HG02588 (cell line): ENCODE data around the gene ASTL.
"Not testable (repeated sequence)": the region's sequence is repeated elsewhere in the genome, so short reads cannot be mapped to it uniquely, and the experiment has no call there.

Source experiments
- ATAC-seq: cut with Tn5 transposase; IDR thresholded peaks from one replicate; pipeline ENCODE4 v1.9.1; 2021; ENCODE audit warnings: mild to moderate bottlenecking, moderate library complexity; ENCODE audit not compliant: unreplicated experiment

Gene ASTL

DNA sequence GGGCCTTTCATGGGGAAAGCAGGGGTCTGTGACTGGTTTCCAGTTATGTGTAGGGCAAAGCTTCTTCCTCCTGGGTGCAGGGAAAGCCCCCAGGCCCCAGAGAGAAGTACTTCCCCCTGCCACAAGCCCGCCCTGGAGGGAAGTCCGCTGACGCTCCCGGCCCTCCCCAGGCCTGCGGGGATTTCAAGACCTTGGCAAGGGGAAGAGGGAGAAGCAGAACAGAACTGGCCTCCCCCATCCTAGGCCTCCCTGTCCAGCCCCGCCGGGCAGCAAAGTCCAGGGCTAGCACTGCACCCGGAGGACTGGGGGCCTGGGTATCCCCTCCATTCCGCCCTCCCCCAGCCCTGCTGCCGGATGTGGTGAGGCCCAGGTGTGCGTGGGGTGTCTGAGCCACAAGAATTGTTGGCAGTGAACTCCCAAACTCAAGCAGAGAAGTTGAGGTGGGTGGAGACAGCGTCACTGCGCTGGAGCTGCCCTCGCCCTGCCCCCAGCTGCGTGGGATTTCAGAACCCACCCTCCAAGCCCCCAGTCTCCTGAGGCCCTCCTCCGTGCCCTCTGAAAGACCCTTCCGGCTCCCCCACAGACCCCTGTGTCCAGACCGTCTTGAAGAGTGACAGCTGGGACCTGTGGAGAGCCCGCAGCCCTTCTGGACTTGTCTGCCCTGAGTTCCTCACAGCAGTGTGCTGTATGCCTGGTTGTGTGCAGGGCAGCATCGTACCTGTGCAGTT, 8.0 kb upstream of the ASTL start:
- ATAC-seq: peak; percentile 29

DNA sequence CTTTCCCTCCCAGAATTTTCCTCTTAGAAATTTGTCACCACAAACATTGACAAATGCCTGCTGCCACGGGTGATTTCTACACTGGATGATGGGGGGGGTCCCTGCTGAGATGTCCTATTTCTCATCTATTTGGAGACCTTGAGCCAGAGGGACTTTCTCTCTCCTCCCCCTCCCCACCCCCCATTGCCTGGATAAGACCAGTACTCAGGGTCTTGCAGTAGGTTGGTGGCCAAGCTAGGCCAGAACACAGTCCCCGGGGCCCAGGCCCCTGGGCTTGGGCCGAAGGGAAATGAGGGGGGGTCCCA, 7.5 kb upstream of the ASTL start:
- ATAC-seq: no peak

DNA sequence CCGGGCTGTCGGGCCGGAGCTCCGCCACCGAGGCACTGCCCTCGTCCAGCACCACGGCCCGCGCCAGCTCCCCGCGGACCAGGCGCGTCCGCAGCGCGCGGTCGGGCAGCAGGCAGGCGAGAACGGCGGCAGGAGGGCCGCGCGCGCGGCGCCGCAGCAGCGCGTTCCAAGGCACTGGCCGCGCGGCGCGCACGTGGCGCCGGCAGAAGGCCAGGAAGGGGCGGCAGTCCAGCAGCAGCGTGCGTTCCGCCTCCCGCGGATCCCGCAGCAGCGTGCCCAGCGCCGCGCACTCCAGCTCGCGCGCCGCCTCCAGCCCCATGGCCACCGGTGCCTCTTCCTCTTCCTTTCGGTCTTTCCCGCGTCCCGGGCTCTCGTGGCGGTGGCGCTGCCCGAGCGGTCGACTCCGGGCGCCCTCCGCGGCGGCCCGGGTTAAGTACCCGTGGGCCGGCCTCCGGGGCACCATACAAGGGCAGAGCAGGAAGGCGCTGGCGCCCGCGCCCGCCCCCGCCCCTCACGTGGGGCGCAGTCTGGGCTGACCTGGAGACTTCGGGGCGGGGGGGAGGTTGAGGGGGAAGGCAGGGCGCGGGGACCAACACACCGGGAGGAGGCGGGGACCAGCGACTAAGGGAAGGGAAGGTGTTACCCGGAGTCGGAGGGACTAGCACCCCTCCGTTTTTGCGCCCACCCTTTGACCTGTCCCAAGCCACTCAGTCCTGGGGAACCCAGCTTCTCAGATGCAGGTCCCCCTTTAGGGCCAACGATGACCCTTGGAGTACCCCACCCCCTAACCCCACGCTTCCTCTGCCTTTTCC, 6.9 kb upstream of the ASTL start, which contains the start of gene DUSP2:
TSS of gene DUSP2 (minus strand) at position 405 of the 812 bp plus-strand sequence. CDS start at position 319, 86 bp downstream.
- ATAC-seq: peak; percentile 46

DNA sequence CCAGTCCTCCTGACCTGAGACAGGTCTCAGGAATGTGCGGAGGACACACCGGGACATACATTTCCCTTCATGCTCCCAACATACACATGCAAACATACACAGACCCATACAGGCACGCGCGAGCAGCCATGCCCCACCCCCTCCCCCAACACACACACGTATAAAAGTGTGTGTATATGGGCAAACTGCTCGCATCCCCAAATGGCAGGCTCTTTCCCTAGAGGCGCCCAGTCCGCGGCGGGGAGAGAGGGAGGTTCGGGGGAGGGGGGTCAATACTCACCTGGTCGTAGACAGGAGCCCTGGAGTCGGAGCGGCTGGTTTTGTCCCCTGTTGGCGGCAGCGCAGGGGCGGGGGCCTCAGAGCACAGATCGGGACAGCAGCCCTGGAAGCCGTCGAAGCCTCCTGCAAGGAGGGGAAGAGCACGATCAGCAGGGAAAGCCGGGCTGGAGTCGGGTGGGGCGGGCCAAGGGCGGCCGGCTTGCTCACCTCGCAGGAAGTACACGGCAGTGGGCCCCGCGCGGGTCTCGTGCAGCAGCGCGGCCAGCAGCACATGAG, 6.3 kb upstream of the ASTL start:
- ATAC-seq: peak; percentile 2

DNA sequence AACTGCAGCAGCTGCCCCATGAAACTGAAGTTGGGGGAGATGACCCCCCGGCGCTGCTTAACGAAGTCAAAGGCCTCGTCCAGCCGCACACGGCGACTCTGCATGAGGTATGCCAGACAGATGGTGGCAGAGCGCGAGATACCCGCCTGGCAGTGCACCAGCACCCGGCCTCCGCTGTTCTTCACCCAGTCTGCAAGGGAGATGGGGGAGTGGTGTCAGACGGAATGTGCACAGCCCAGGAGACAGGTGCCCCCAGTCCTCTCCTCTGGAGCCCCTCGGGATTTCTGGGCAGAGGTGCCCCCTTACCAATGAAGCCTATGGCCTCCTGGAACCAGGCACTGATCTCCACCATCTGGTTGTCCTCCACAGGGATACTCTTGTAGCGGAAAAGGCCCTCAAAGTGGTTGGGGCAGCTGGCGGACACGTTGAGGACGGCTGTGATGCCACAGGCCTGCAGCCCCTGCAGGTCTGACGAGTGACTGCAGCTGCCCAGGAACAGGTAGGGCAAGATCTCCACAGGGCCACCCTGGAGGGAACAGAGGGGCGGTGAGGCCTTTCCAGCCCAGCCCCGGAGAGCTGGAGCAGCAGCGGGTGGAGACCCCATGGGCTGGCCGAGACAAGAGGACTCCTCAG, 5.7 kb upstream of the ASTL start:
- ATAC-seq: no peak

DNA sequence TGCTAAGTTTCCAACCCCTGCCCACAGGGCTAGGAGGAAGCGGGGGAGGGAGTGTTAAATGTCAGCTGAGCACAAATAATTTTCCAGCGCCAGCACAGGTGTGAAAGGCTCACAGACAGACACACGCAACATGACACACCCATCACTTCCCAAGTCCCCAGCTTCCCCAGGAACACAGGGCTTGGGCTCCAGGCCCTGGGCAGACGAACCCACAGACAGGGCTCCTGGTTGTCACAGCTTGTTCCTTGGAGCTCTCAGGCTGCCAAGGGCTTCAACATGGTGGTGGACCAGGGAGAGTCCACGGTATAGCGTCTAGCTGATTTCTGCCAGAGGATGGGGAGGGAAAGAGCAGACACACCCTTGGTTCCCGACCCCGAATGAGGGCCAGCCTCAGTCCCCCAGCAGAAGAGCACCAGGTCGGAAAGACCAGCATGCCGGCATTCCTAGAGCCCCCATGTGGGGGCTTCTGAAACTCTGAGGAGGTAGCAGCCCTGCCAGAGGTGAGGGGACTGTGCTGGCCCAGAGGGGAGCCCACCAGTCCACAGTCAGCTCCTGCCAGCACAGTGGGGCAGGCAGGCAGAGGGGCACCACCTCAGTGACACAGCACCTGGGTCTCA, 5.0 kb upstream of the ASTL start:
- no peak for ATAC-seq

DNA sequence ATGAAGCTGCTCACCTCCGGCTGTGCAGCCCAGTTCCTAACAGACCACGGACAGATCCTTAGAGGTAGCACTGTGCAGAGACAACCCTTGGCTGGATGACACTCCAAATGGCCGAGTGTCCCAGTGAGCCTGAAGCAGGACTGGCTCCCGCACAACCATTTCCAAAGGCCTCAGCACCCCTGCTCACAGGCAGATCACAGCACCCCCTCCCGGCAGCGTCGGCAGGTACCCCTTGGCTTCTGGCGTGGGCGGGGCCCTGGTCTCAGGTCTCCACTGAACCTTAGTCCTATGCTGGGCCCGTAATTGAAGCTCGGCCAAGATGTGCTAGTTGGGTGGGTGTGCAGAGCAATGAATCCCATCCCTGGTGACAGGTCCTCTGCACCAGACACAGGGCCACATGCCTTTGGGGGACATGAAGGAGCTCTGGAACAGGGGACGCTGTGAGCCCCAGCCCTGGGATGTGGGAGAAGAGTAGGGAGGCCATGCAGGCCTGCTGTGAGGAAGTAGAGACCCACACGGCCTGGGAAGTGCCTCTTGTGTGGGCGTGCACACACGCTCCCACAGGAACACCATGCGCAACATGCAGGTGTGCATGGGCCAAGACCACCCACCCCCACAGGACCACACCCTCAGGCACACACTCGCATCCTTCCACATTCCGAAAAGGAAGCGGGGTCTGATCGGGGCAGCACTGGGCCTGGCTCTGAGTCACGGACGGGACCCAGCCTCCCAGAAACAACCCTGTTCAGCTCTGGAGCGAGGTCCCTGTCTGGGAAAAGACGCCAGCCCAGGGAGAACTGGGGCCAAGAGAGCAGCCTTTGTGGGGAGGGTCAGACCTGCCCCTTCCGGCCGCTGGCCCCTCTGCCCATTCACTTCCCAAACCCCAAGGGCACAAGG, 4.2 kb upstream of the ASTL start:
- ATAC-seq: no peak

DNA sequence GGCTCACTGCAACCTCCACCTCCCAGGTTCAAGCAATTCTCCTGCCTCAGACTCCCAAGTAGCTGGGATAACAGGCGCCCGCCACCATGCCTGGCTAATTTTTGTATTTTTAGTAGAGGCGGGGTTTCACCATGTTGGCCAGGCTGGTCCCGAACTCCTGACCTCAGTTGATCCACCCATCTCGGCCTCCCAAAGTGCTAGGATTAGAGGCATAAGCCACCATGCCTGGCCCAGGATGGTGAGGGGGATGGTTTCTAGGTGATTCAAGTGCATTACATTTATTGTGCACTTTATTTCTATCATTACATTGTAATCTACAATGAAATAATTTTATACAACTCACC, 3.3 kb upstream of the ASTL start:
- ATAC-seq: not testable (repeated sequence)

DNA sequence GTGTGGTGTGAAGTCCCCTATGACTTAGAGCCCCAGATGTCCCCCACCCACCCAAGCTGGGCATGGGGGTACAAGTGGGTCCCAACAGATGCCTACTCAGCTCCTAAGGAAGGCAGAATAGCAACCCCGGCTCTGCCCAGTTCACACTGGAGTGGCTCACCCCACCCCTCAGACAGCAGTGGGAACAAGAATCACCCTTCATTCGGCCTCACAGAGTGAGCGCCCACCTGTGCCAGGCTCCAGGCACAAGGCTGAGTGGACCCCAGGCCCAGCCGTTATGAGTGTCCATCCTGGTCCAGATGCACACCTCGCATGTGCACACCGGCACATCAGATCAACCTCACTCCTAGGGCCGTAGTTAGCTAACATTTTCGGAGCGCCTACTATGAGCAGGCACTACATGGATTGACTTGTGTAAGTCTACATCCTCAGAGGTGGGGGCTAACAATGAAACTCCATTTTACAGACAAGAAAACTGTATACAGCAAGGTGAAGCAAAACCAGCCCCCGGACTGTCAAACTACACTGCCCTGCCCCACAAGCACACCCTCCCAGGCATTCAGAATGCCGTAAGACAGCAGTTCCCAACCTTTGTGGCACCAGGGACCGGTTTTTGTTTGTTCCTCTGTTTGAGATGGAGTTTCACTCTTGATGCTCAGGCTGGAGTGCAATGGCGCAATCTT, 2.8 kb upstream of the ASTL start:
- ATAC-seq: no peak

DNA sequence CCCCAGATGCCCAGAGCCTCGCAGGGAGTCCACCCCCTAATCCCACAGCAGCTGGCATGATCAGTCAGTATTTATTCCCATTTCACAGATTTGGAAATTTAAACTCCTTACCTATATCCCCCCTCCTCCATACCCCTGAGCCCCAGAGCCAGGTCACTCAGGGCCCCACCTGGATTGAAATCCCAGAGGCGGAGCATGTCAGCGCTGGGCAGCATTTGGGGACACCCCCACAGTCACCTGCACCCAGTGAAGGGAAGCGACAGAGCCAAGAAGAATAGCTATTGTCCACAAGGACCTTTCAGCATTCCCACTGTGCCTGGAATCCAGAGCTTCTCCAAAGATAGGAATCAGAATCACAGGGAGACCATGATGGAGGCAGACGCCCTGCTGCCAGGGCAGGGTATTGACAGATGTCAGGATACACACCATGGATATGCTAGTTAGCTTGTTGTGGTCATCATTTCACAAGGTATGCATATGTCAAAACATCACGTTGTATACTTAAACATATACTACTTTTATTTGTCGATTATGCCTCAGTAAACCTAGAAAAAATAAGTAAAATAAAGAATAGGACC, 968 bp upstream of the ASTL start:
- ATAC-seq: no peak

DNA sequence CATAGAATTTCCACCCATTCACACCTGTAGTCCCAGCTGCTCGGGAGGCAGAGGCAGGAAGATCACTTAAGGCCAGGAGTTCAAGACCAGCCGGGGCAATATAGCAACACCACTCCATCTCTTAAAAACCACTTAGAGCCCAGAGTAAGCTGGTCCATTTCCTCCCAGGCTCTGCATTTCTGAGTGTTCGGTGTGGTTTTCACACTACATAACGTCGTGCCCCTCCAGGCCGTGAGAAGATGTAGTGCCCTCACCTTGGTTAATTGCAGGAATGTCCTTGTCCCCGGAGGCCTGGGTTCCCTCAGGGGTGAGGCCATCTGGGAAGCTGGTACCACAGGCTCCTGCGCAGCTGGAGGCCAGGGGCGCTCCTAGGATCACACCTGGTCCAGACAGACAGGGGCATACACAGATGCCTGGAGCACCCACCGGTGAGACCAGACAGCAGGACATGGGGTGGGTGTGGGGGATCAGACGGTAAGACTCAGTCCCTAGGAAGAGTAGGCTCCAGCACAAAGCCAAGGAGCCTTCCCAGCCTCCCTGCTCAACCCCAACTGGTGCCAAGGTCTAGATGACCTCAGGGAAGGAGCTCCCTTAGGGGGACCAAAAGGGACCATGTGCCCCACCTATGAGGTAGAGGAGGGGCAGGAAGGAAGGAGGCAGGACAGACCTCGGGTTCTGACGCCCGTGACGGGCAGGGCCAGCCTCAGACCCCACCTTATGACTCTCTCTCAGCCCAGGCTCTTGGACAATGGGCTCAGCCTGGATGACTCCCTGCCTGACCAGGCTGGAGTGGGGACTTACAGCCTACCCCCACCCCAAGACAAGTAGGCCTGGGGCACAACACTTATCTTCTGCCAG, 752 bp downstream of the ASTL start:
- ATAC-seq: no peak

DNA sequence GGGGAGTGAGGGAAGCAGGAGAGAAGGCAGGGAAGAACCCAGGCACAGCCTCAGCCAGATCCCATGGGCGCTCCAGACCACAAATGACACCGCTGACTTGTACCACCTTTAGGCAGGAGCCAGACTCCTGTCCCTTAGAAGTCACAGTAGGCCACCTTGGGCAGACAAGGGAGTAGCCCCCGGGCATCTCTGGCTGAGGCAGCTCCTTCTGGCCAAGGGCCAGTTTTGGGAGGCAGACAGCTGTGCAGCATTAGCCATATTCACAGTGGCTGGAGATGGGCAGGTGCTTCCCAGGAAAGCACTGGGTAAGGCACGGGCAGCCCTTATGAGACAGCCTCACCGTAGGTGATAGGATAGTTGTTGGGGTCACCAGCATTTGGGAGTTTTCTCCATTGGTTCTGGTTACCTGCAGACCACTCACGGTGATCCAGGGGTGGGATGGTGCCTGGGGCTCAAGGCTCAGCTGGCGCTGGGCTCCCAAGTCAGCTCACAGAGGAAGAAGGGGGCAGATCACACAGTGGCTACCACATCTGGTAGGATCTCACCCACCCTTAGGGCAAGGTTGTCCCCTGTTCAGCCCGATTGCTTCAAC, 2.1 kb downstream of the ASTL start:
- no peak for ATAC-seq

DNA sequence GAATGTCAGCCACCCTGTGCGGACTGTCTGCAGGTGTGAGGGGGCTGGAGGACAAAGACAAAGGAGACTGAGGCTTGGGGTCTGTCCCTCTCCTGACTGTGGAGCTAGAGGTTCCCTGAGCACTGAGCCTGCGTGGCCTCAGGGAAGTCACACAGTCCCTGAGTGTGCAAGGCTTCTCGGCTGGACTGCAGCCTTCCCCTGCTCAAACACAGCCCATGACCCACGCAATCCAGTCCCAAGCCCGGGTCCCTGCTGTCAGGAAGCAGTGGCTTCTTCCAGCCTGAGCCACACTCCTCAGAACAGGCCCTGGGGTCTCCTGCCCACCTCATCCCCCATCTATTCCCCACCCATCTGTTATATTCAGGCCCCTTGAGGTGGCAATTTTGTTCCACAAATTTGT, 2.7 kb downstream of the ASTL start:
- no peak for ATAC-seq

DNA sequence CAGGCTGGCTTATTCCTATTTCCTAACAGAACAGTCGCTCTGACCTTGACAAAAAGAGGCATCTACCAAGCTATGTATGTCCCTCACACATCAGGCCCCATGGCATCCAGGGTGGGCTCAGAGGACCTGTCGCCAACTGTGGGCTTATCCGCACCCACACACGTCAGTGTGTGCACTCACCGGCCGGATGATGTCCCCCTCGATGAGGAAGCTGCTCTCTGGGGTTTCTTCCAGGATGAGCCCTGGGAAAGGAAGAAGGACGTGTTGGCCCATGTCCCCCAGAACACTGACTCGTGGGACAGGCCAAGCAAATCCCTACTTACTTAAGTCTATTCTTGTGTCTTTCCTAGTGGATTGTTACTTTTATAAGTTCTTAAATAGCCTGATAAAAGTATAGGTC, 3.1 kb downstream of the ASTL start:
- ATAC-seq: no peak

DNA sequence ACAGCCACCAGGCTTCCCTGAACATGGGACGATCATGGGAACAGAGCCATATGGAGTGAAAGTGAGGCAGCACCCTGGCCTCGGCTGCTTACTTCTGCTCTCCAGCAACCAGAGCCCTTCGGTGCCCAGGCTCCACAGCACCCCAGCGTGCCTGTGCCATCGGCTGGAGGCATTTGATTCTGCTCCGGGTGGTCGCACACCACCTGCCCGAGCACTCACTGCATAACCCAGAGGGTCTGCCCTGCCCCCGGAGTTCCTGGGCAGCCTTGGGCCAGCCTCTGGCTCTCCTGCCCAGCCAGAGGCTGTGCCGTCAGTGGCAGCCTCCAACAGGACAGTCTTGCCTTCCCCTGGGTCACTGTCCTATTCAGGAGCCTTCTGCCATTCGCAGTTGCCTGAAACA, 3.9 kb downstream of the ASTL start:
- no peak for ATAC-seq

DNA sequence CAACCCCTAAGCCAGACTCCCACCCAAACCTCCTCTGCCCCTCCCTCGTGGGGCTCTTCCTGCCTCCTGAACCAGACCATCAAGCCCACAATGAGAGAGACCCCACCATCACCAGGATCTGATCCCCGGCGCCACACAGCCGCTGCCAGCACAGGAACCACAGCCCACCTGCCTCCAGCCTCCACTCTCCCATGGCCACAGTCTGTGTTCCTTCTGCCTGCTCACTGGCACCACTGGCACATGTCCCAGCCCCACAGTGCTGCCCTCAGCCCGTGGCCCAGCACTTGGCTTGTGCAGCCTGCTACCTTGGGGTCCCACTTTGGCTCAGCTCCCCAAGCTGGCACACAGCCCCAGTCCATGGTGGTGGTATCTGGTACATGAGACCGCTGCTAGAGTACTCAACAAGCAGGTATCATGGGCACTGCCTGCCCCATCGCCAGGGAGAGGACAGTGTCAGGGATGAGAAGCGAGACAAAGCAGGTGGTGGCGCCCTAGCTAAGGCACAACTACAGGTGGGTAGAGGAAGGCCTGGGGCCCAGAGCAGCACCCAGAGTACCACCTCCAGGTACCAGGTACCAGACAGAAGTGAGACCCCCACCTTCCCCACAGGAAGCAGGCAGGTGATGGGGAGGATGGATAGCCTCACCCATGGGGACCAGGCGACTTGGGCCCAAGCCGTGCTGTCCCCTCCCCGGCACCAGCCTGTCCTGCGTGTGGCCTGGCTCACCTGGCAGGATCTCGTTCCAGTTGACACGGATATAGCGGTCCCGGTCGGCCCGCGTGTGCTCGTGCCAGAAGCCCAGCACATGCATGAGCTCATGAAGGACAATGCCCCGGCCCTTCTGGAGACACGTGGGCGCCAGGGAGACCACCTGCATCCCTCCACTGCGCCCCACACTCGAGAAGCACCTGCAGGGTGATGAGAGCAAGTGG, 6.2 kb downstream of the ASTL start:
- no peak for ATAC-seq

DNA sequence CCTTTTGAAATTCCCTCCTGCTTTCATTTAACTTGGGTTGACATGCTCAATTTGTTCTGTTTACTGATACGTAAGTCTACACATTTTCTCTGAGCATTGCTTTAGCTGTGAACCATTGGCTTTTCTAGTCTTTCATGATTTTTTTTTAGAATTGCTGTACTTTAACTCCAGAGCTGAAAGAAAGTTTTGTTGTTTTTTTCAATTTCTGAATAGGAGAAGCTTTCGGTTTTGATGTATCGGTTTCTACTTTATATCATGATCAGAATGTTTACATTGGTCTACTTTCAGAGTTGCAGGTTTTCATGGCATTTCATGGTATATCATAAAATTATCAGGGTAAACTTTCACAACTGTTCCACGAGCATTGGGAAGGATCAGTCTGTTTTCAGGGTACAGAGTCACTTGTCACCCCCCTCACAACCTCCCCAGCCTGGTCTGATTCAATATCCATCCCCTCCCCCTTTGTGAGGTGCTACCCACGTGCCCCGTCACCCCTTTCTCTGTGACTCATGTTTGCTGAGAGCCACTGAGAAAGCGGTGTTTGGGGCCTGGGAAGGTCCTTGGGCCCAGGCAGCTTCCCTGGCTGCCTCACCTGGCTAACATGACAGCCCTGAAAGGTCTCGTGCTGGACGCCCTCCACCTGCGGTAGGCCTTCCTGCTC, 7.0 kb downstream of the ASTL start:
- no peak for ATAC-seq
